PFSK-1 (cell line): ENCODE data around the gene SMYD1.

Experiments used
- FOXP2 ChIP-seq: optimal IDR thresholded peaks from 2 replicates; pipeline ENCODE3; 2011; ENCODE audit warnings: borderline replicate concordance, control low read depth, inconsistent platforms; ENCODE audit not compliant: insufficient read depth; ENCODE audit errors: extremely low read length, extremely low read depth
- POLR2AphosphoS5 ChIP-seq: IDR thresholded peaks from 2 replicates; pipeline ENCODE4 v1.6.1; 2012; ENCODE audit warnings: low read depth, mild to moderate bottlenecking, control low read depth, low read length, moderate library complexity
- TAF1 ChIP-seq: IDR thresholded peaks from 2 replicates; pipeline ENCODE4 v1.6.1; 2012; ENCODE audit warnings: low read length, control low read depth, borderline replicate concordance; ENCODE audit not compliant: insufficient read depth
- TF ChIP-seq, protein P1 (sequence below), 2 experiments: IDR thresholded peaks; 2 replicates each; pipeline versions ENCODE4 v1.6.1 to v1.8.0; 2011 to 2012; ENCODE audit warnings: low read depth in 2 of 2, low read length in 2 of 2, control low read depth in 1 of 2, inconsistent platforms in 1 of 2, mild to moderate bottlenecking in 1 of 2, moderate library complexity in 1 of 2; ENCODE audit not compliant: insufficient read depth in 1 of 2

GRCh38 chr2:88071365-88071764 is 3.7 kb downstream of the SMYD1 start:
- TF ChIP-seq POLR2AphosphoS5 (no peak), TAF1 (no peak), FOXP2 (no peak)
- TF ChIP-seq, protein P1, sequence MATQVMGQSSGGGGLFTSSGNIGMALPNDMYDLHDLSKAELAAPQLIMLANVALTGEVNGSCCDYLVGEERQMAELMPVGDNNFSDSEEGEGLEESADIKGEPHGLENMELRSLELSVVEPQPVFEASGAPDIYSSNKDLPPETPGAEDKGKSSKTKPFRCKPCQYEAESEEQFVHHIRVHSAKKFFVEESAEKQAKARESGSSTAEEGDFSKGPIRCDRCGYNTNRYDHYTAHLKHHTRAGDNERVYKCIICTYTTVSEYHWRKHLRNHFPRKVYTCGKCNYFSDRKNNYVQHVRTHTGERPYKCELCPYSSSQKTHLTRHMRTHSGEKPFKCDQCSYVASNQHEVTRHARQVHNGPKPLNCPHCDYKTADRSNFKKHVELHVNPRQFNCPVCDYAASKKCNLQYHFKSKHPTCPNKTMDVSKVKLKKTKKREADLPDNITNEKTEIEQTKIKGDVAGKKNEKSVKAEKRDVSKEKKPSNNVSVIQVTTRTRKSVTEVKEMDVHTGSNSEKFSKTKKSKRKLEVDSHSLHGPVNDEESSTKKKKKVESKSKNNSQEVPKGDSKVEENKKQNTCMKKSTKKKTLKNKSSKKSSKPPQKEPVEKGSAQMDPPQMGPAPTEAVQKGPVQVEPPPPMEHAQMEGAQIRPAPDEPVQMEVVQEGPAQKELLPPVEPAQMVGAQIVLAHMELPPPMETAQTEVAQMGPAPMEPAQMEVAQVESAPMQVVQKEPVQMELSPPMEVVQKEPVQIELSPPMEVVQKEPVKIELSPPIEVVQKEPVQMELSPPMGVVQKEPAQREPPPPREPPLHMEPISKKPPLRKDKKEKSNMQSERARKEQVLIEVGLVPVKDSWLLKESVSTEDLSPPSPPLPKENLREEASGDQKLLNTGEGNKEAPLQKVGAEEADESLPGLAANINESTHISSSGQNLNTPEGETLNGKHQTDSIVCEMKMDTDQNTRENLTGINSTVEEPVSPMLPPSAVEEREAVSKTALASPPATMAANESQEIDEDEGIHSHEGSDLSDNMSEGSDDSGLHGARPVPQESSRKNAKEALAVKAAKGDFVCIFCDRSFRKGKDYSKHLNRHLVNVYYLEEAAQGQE (IDR thresholded peaks at IDR 0.05; ENCODE audit: insufficient read depth in 1 of 2, low read depth in 2 of 2, low read length in 2 of 2), result no peak
